GM18909 (cell line): ENCODE data around the gene RPRD2.

Experiments
- ATAC-seq: cut with Tn5 transposase; IDR thresholded peaks from one replicate; pipeline ENCODE4 v1.9.1; 2021; ENCODE audit warnings: mild to moderate bottlenecking; ENCODE audit not compliant: unreplicated experiment, poor library complexity

Gene RPRD2

DNA sequence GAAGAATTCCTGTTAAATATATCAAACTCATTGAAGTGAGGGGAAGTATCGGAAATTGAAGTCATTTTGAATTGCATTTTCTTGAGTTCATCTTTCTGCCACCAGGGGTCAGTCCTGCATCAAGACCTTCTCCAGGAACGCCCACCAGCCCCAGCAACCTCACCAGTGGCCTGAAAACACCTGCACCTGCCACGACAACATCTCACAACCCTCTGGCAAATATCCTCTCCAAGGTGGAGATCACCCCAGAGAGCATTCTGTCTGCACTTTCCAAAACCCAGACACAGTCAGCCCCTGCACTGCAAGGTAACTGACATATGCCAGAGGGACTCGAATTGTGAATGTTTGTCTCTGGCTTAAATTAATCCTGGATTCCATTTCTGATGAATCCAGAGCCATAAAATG lies 100.5 kb downstream of the RPRD2 start:
- ATAC-seq = no peak

DNA sequence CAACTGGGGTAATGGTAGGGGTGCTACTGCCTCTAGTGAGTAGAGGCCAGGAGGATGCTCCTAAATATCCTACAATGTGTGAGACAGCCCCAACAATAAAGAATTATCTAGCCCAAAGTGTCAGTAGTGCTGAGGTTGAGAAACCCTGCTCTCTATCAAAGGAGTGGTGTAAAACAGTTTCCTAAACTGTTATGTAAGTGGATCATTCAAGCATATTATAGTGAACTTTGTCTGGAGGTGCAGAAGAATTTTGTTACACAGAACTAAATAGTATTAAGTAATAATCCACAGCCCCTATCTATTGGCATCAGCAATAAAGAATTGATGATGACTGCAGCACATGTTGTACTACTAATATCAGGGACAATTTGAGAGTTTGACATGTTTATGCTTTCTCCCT lies 103.0 kb downstream of the RPRD2 start:
- ATAC-seq = no peak

GRCh38 chr1:150469291-150469690 lies 105.3 kb downstream of the RPRD2 start:
- ATAC-seq = no peak

- no peak for ATAC-seq
Measured at GRCh38 chr1:150472601-150473200, 108.8 kb downstream of the RPRD2 start.

DNA sequence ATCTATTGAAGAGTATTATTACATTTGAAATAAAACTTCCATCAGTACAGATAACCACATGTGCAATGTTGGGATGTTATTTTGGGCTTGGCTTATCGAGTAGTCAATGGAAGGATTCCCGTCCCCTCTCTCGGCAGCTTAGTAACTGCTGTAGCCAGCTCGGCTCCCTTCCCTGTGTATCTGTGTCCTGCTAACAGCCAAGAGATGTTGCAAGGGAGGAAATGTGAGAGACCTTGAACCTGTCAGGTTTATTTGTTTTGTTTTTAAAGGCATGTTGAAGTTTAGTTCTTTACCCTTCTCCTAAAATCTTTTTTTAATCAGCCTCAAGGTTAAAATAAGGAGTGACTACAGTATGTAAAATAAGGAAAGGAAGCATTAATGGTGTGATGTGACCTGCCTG lies 109.7 kb downstream of the RPRD2 start:
- no peak for ATAC-seq

DNA sequence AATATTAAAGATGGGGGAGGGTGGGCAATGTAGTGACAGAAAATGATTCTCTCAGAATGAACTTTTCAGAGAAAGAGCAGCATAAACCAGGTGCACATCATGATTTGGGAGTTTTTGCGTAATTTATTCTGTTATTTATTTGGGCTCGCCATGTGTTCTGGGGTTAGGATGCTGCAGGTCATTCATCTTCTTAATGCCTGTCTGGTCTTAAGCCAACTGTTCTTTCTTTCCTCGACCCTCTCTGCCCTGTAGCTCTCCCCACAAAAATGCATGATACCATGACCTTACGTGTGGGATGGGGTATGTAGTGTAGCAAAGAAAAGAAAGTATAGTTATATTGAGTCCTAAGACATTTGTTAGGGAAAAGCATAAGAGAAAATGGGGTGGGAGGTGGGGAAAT lies 110.9 kb downstream of the RPRD2 start:
- ATAC-seq = no peak

DNA sequence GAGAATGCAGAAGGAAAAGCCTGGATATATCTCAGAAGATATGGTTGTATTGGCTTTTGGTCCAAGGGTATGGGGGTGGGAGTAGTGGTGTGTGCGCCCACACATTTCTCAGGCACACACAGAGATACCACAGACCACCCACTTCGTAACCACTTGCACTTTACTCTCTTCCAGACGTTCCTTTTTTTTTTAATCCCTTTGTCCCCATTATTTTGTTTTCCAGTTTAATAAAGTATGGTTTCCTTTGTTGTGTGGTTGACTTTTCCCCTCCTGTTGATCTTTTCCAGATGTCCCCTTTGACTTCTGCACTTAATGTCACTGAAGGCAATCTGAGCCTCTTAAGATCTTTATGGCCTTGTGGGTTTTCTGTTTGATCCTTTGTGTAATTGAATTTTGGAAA lies 112.8 kb downstream of the RPRD2 start:
- ATAC-seq = no peak

- no peak for ATAC-seq
Measured at GRCh38 chr1:150477320-150477719, 113.4 kb downstream of the RPRD2 start.

DNA sequence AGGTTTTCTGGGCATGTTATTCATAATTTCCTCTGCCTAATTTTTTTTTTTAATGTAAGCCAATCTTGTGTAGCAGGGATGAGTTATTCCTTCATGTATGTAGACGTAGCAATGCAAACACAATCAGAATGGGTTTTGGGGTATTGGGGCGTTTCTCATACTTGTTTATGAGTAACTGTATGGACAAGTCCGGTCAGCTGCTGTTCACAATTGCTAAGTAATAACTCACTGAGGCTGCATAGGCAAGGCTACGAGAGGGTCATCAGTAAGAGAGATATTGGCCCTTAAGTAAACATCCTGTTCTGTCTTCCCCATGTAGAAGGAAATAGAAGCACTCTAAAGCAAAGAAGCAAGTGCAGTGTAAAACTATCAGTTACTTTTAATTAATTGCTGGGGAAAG lies 113.8 kb downstream of the RPRD2 start:
- ATAC-seq = no peak

- ATAC-seq = no peak
Measured at GRCh38 chr1:150479370-150479769, 115.4 kb downstream of the RPRD2 start.

DNA sequence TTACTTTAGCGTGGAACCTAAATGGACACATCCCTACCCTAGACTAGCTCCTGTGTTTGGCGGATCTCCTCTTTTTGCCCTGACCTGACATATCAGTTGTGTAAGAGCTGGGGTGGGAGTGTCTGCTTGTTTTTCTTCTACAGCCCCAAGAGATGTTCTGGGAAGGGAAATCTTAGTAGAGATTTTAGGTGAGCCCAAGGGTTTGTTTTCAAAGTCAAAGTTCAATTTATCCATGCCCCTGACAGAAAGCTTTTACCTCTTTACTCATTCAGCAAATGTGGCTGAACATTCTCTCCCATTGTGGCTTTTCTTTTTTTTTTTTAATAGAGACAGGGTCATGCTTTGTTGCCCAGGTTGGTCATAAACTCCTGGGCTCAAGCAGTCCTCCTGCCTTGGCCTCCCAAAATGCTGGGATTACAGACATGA lies 116.0 kb downstream of the RPRD2 start:
- ATAC-seq = no peak

- ATAC-seq = no peak
Measured at GRCh38 chr1:150484431-150484830, 120.5 kb downstream of the RPRD2 start.

- no peak for ATAC-seq
Measured at GRCh38 chr1:150484861-150485260, 120.9 kb downstream of the RPRD2 start.

DNA sequence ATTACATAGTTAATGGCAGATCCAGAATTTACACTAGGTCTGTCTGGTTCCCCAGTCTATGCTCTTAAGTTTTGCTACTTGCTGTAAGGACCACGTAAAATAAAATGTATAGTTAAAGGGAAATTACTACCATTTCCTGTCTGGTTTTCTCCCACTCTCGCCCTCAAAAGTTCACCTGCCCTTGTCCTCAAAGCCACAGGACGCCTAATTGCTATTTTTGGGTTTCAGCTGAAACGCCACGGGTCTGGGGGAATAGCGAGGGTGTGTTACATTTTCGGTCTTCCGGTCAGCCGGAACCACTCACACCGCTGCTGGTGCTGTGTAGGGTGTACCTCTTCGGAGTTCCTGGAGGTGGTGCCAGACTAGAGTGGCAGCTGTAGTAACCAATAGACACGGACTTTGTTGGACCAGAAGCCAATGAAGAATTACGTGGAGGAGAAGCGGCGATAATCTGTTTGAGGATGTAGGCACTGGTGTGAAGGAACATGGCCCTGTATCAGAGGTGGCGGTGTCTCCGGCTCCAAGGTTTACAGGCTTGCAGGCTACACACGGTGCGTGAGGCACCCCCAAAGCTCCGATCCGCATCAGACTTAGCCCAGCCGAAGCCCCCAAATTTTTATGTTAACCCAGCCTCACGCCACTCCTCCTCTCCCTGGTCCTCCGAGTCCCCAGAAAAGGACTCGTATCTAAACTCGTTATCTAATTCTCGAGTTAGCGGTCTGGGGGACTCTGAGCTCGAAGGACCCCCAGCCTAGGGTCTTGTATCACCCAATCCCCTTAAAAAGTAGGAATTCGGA lies 123.2 kb downstream of the RPRD2 start, which contains the start of gene TARS2:
TSS of gene TARS2 (plus strand) at position 454 of the 797 bp plus-strand sequence. CDS start at position 486, 32 bp downstream.
- peak; percentile 99 for ATAC-seq

GRCh38 chr1:150487763-150488115 lies 123.8 kb downstream of the RPRD2 start:
- no peak for ATAC-seq

GRCh38 chr1:150493175-150493574 lies 129.2 kb downstream of the RPRD2 start:
- ATAC-seq = no peak

DNA sequence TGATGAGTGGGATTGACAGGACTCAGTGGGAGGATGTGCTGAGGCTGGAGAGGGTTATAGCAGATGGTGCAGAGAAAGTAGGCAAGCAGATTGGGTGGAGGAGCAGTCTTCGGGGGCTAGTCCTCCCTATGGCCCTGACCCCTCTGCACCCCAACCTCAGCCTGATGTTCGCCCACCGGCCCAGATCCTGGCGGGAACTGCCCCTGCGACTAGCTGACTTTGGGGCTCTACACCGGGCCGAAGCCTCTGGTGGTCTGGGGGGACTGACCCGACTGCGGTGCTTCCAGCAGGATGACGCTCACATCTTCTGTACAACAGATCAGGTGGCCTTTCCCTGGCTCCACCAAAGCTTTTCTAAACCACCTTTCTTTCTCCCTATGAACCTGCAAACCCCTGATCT lies 134.4 kb downstream of the RPRD2 start:
- no peak for ATAC-seq

- ATAC-seq = no peak
Measured at GRCh38 chr1:150505431-150505830, 141.5 kb downstream of the RPRD2 start.

- no peak for ATAC-seq
Measured at GRCh38 chr1:150507912-150508864, 144.2 kb downstream of the RPRD2 start, which contains the start of gene ECM1. Gene ECM1 (plus strand): TSS chr1:150508109. CDS start chr1:150508210, 101 bp downstream.

DNA sequence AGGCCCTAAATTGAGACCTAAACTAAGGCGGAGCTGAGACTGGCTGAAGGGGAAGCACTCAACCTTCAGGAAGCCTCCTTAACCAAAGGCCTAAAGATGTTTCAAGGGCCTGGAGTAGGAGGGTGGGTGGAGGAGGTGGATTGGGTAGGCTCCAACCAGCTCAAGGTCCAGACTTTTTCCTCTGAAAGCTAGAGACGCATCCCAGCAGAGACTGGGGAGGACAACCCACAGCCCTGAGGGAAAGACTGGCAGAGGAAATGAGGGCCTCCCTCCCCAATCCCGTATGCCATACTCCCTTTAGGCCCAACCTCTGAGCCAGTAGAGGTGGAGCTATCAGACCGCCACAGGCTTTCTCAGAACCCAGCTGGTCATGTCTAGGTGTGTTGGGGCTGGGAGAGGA lies 145.0 kb downstream of the RPRD2 start:
- ATAC-seq = no peak

DNA sequence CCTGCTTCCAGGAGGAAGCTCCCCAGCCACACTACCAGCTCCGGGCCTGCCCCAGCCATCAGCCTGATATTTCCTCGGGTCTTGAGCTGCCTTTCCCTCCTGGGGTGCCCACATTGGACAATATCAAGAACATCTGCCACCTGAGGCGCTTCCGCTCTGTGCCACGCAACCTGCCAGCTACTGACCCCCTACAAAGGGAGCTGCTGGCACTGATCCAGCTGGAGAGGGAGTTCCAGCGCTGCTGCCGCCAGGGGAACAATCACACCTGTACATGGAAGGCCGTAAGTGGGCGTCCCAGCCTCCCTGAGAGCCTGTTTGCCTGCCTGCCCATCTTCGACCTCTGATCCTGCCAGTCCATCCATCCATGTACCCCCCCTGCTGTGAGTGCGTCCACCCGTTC lies 147.6 kb downstream of the RPRD2 start:
- ATAC-seq = no peak
